Left ventricle myocardium inferior (tissue), 1 donor: ENCODE measurements around the gene NRTN. TPM values are rescaled to one million over a fixed set of nuclear protein-coding genes. Genes with fewer than 3 reads are reported as not detected.

ENCODE experiments used
- DNase-seq: peaks from one replicate; pipeline ENCODE4 v3.0.0-alpha.2; 2020
- H3K27ac ChIP-seq: fragments of 200-600 bp; replicated peaks from 2 replicates; pipeline ENCODE4 v1.8.0; 2021
- H3K27me3 ChIP-seq: fragments of 200-600 bp; 2 replicates; pipeline ENCODE4 v1.8.0; 2021; ENCODE audit warnings: low read depth
- H3K36me3 ChIP-seq: fragments of 200-600 bp; 2 replicates; pipeline ENCODE4 v1.8.0; 2021
- H3K4me1 ChIP-seq: fragments of 200-600 bp; 2 replicates; pipeline ENCODE4 v1.8.0; 2021
- H3K4me3 ChIP-seq: fragments of 200-600 bp; 2 replicates; pipeline ENCODE4 v1.8.0; 2021; ENCODE audit warnings: mild to moderate bottlenecking, moderate library complexity
- H3K9me3 ChIP-seq: fragments of 200-600 bp; replicated peaks from 2 replicates; pipeline ENCODE4 v1.8.0; 2021
- CTCF ChIP-seq: fragments of 200-600 bp; IDR thresholded peaks from 2 replicates; pipeline ENCODE4 v1.8.0; 2021; ENCODE audit warnings: antibody characterized with exemption, mild to moderate bottlenecking, borderline replicate concordance
- intact Hi-C: fragments of 100-400 bp; cut with micrococcal nuclease; formaldehyde crosslinking; loops from one replicate; pipeline ENCODE4 v1.11.0; 2022
- total RNA-seq: library from RNA; stranded (reverse); fragmentation: NEBNext Ultra II Directional; extraction: Animal tissue kit (Norgen Biotek cat#: 25700); gene quantifications from one replicate; pipeline ENCODE4 v1.2.1, GENCODE V29; 2021
- donor health status: DM: no; HTN: yes; CAD: no; lungs with severe emphysema.

Gene NRTN
- total RNA-seq, 1 donor from 2014 or later: 22.8 TPM

DNA sequence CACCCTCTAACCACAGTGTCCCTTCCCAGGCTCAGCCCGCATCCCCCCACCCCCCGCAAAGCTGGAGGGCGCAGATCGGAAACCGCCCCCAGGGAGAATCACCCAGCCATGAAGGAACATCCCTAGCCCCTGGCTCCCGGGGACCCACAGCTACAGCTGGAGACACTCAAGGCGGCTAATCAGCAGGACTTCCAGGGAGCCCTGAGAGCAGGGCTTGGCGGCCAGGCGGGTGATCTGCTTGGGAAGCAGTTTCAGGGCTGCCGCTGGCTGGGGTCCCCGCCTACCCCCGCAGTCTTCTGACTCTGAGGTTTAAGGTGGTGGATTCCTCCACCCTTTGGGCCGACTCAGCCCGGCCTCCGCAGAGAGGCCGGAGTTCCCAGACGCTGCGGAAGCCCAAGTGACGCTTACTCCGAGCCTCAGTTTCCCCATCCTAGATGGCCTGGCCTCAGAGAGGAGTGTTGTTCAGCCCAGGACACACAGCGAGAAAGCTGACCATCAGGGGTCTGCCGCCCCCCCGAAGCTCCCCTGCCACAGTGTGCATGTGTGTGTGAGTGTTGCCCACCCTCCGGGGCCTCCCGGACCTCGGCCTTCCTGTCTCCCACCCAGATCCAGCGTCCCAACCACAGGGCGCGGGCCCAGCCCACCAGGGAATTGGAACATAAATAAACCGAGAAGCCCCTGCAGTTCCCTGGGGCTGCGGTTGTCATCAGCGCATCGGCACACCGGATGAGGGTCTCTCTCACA lies 24.9 kb downstream of the NRTN start:
- H3K4me1 ChIP-seq: peaks cover 27% of the 10 kb centered on the region
- peak overlapping the region; percentile 61 for H3K4me3 ChIP-seq
- no peak for TF ChIP-seq CTCF
- no peaks in the 10 kb centered on the region for H3K36me3 ChIP-seq
- intact Hi-C loops: no loop called here
- no peaks in the 10 kb centered on the region for H3K9me3 ChIP-seq
- H3K27ac ChIP-seq: peak overlapping the region; percentile 79
- H3K27me3 ChIP-seq: peaks cover 55% of the 10 kb centered on the region
- no peak for DNase-seq

DNA sequence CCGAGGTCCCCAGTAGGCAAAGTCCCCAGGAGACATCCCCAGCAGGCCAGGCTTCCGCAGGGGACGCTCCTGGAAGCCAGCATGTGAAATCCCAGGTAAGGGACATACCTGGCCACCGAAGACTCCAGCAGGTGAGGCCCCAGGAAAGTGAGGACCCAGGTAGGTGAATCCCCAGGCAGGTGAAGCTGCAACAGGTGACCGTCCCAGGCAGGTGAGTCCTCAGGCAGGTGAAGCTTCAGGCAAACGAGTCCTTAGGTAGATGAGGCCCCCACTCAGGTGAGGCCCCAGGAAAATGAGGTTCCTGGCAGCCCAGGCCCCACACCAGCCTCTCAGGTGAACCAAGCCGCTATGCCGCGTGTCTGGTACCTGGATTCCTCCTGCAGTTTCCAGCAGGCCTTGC lies 26.3 kb downstream of the NRTN start:
- no peak overlapping the region for H3K27ac ChIP-seq
- H3K4me1 ChIP-seq: peaks cover 27% of the 10 kb centered on the region
- TF ChIP-seq CTCF: no peak
- H3K36me3 ChIP-seq: no peaks in the 10 kb centered on the region
- H3K9me3 ChIP-seq: no peaks in the 10 kb centered on the region
- H3K4me3 ChIP-seq: no peak overlapping the region
- H3K27me3 ChIP-seq: peaks cover 52% of the 10 kb centered on the region
- intact Hi-C loops: no loop called here
- no peak for DNase-seq

DNA sequence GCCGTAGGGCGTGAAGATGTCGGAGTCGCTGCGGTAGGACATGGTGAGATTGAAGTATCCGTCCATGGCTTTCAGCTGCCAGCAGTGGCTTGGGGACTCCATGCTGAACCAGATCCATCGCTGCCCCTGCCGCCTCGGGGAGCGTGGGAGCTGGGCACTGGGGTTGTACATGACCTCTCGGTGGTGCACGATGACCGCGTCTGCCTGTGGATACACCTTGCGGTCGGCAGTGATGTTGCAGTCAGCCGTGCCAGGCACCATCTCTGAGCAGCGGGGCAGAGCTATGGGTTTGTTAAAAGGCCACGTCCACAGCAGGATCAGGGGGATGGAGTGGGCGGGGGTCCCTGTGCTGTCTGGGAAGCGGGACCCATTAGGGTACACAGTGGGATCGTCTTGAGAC lies 27.2 kb downstream of the NRTN start:
- peaks cover 45% of the 10 kb centered on the region for H3K27me3 ChIP-seq
- intact Hi-C loops: no loop called here
- no peak for DNase-seq

GRCh38 chr19:5832527-5833216 lies 27.8 kb downstream of the NRTN start:
- Histone ChIP-seq H3K4me3 (no peak overlapping the region), H3K27me3 (peaks cover 44% of the 10 kb centered on the region), H3K27ac (no peak overlapping the region), H3K9me3 (no peaks in the 10 kb centered on the region), H3K36me3 (no peaks in the 10 kb centered on the region), H3K4me1 (peaks cover 18% of the 10 kb centered on the region)
- TF ChIP-seq CTCF: no peak
- intact Hi-C loops: no loop called here
- DNase-seq: no peak

More for the DNA sequence above, 27.2 kb downstream of the NRTN start:
- Histone ChIP-seq H3K27ac (no peak overlapping the region), H3K4me3 (no peak overlapping the region), H3K4me1 (peaks cover 23% of the 10 kb centered on the region), H3K36me3 (no peaks in the 10 kb centered on the region), H3K9me3 (no peaks in the 10 kb centered on the region)
- TF ChIP-seq CTCF: no peak

GRCh38 chr19:5837761-5838352 lies 33.0 kb downstream of the NRTN start:
- intact Hi-C loops: no loop called here
- peaks cover 12% of the 10 kb centered on the region for H3K27me3 ChIP-seq
- H3K4me3 ChIP-seq: no peak overlapping the region
- H3K27ac ChIP-seq: no peak overlapping the region
- H3K36me3 ChIP-seq: no peaks in the 10 kb centered on the region
- DNase-seq: no peak
- no peaks in the 10 kb centered on the region for H3K4me1 ChIP-seq
- H3K9me3 ChIP-seq: no peaks in the 10 kb centered on the region
- no peak for TF ChIP-seq CTCF
